Type B pancreatic cell (in vitro differentiated cells): ENCODE results near the gene SYNE3. TPM values are rescaled to one million over a fixed set of nuclear protein-coding genes. Genes with fewer than 3 reads are reported as not detected.

ENCODE experiments used
- DNase-seq: peaks from one replicate; pipeline ENCODE4 v3.0.0; 2021; ENCODE audit warnings: mixed read lengths; ENCODE audit not compliant: unreplicated experiment; ENCODE audit errors: extremely low spot score
- H3K27ac Mint-ChIP-seq: 2 replicates; pipeline ENCODE4 v1.8.0; 2021; ENCODE audit warnings: mild to moderate bottlenecking, mixed read lengths
- H3K27me3 Mint-ChIP-seq: 2 replicates; pipeline ENCODE4 v1.8.0; 2021; ENCODE audit warnings: mixed read lengths
- H3K36me3 Mint-ChIP-seq: 2 replicates; pipeline ENCODE4 v1.8.0; 2021; ENCODE audit warnings: mixed read lengths
- H3K4me1 Mint-ChIP-seq: one replicate; pipeline ENCODE4 v1.8.0; 2021; ENCODE audit warnings: mixed read lengths; ENCODE audit not compliant: unreplicated experiment
- H3K4me3 Mint-ChIP-seq: 2 replicates; pipeline ENCODE4 v1.8.0; 2021; ENCODE audit warnings: mild to moderate bottlenecking, mixed read lengths
- H3K9me3 Mint-ChIP-seq: 2 replicates; pipeline ENCODE4 v1.8.0; 2021; ENCODE audit warnings: mixed read lengths
- CTCF ChIP-seq: fragments of 200-600 bp; sonication (generic); conservative IDR thresholded peaks from 2 replicates; pipeline ENCODE4 v1.5.0; 2021; ENCODE audit warnings: antibody characterized with exemption, mild to moderate bottlenecking
- total RNA-seq: library from RNA; stranded (reverse); gene quantifications from 2 replicates; pipeline ENCODE4 v1.2.1, GENCODE V29; 2021; ENCODE audit warnings: low replicate concordance

The SYNE3 gene
- total RNA-seq, 1 donor from 2014 or later: 0.65 TPM

GRCh38 chr14:95530473-95531276, 14.2 kb upstream of the SYNE3 start:
- no peak for TF ChIP-seq CTCF
- peaks cover 33% of the 10 kb centered on the region for H3K4me1 Mint-ChIP-seq
- peak overlapping the region; percentile 62 for H3K27ac Mint-ChIP-seq
- no peaks in the 10 kb centered on the region for H3K9me3 Mint-ChIP-seq
- H3K4me3 Mint-ChIP-seq: peak overlapping the region; percentile 62
- no peak for DNase-seq
- no peaks in the 10 kb centered on the region for H3K27me3 Mint-ChIP-seq
- H3K36me3 Mint-ChIP-seq: peaks cover 8% of the 10 kb centered on the region

DNA sequence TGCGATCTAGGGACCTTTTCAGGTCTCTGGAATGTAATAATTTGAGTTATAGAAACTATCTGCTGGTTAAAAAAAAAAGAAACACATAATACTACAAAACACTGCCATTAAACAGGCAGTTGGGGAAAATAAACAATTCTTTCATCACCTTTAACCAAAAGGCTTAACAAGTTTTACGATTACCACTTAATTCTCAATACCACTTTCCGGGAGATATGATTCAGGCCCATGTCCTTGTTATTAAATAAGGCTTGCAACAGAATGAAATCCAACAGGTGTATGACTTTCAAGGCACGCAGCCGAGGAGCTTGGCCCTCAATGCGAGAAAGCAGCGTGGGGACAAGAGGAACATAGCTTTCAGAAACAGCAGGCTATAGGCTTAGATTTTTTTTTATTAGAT, 12.8 kb upstream of the SYNE3 start:
- no peaks in the 10 kb centered on the region for H3K27me3 Mint-ChIP-seq
- H3K4me3 Mint-ChIP-seq: no peak overlapping the region
- peaks cover 8% of the 10 kb centered on the region for H3K36me3 Mint-ChIP-seq
- H3K27ac Mint-ChIP-seq: no peak overlapping the region
- no peak for TF ChIP-seq CTCF
- H3K4me1 Mint-ChIP-seq: peaks cover 34% of the 10 kb centered on the region
- DNase-seq: no peak
- no peaks in the 10 kb centered on the region for H3K9me3 Mint-ChIP-seq

DNA sequence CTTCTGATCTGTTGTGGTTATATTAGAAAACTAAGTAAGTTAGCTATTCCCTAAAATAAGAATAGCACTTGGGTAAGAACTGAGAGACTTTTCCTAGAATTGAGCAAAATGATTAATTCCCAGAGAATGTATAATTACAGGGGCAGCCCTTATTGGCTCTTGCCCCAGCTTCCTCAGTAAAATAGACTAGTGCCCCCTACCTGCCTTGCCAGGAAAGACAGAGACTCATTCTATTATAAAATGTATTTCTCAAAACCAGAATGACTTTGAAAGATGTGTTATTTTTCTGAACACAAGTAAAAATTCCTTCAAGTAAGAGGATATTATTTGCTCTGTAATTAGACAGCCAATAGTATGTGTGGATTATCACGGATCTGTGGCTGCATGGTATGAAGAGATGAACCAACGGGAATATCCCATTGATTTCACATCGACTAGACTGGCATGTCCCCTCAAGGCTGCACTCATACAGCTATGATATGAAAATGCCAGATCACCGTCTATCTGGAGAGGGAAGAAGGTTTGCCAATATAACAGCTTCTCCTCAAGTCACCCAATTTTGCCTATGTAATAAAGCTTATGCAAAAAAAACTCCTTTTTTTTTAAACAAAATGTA, 11.0 kb upstream of the SYNE3 start:
- H3K4me1 Mint-ChIP-seq: peaks cover 39% of the 10 kb centered on the region
- peak overlapping the region; percentile 23 for H3K4me3 Mint-ChIP-seq
- TF ChIP-seq CTCF: peak; percentile 81
- DNase-seq: no peak
- H3K9me3 Mint-ChIP-seq: no peaks in the 10 kb centered on the region
- H3K36me3 Mint-ChIP-seq: peaks cover 8% of the 10 kb centered on the region
- H3K27me3 Mint-ChIP-seq: no peaks in the 10 kb centered on the region
- peak overlapping the region; percentile 32 for H3K27ac Mint-ChIP-seq

- TF ChIP-seq CTCF: no peak
- no peak for DNase-seq
- Mint-ChIP-seq H3K9me3 (no peaks in the 10 kb centered on the region), H3K4me1 (peaks cover 32% of the 10 kb centered on the region), H3K27ac (peak overlapping the region; percentile 76), H3K27me3 (no peaks in the 10 kb centered on the region), H3K36me3 (peaks cover 4% of the 10 kb centered on the region), H3K4me3 (no peak overlapping the region)
Measured at GRCh38 chr14:95526483-95527386, 10.3 kb upstream of the SYNE3 start.

GRCh38 chr14:95525999-95526398, 9.5 kb upstream of the SYNE3 start:
- peak overlapping the region; percentile 76 for H3K27ac Mint-ChIP-seq
- H3K4me1 Mint-ChIP-seq: peaks cover 26% of the 10 kb centered on the region
- no peak for DNase-seq
- H3K27me3 Mint-ChIP-seq: no peaks in the 10 kb centered on the region
- H3K9me3 Mint-ChIP-seq: no peaks in the 10 kb centered on the region
- H3K36me3 Mint-ChIP-seq: peaks cover 4% of the 10 kb centered on the region
- TF ChIP-seq CTCF: no peak
- H3K4me3 Mint-ChIP-seq: no peak overlapping the region
